Measurements from ENCODE around the gene DCTN2. TPM values are rescaled to one million over a fixed set of nuclear protein-coding genes. Genes with fewer than 3 reads are reported as not detected.
"Not testable (repeated sequence)": the region's sequence is repeated elsewhere in the genome, so short reads cannot be mapped to it uniquely, and the experiment has no call there.

Gene DCTN2
- total and polyA plus RNA-seq, 8 donors, result 104 to 162 (median 155) TPM

- DNase-seq, result no peak
- peaks cover 0 to 89% of the 10 kb centered on the region in 2 donors for H3K36me3 ChIP-seq
- no peak for ATAC-seq
- H3K27me3 ChIP-seq, result no peaks in the 10 kb centered on the region
- no peak overlapping the region for H3K27ac ChIP-seq
- H3K9me3 ChIP-seq, result no peaks in the 10 kb centered on the region
- H3K4me3 ChIP-seq, result no peak overlapping the region
- intact Hi-C loops (cut with DNase I), result no loop called here
- H3K4me1 ChIP-seq, result peaks cover 0 to 8% of the 10 kb centered on the region in 2 donors
- TF ChIP-seq CTCF (IDR thresholded peaks at IDR 0.05), result no peak
These were observed 48.4 kb downstream of the DCTN2 start for GRCh38 chr12:57498571-57498970.

GRCh38 chr12:57498132-57498502, 48.9 kb downstream of the DCTN2 start:
- no peaks in the 10 kb centered on the region for H3K9me3 ChIP-seq
- intact Hi-C loops (cut with DNase I), result no loop called here
- H3K36me3 ChIP-seq, result peaks cover 0 to 85% of the 10 kb centered on the region in 2 donors
- no peak for TF ChIP-seq CTCF (IDR thresholded peaks at IDR 0.05)
- H3K27ac ChIP-seq, result no peak overlapping the region
- H3K27me3 ChIP-seq, result no peaks in the 10 kb centered on the region
- ATAC-seq, result no peak
- H3K4me3 ChIP-seq, result no peak overlapping the region
- H3K4me1 ChIP-seq, result peaks cover 0 to 8% of the 10 kb centered on the region in 2 donors
- DNase-seq, result no peak

GRCh38 chr12:57497223-57498131, 49.5 kb downstream of the DCTN2 start:
- peaks cover 0 to 8% of the 10 kb centered on the region in 2 donors for H3K4me1 ChIP-seq
- ATAC-seq, result no peak
- H3K27ac ChIP-seq, result no peak overlapping the region
- no peaks in the 10 kb centered on the region for H3K27me3 ChIP-seq
- H3K36me3 ChIP-seq, result peaks cover 0 to 82% of the 10 kb centered on the region in 2 donors
- DNase-seq, result no peak
- no peaks in the 10 kb centered on the region for H3K9me3 ChIP-seq
- H3K4me3 ChIP-seq, result no peak overlapping the region
- intact Hi-C loops (cut with DNase I), result no loop called here
- no peak for TF ChIP-seq CTCF (IDR thresholded peaks at IDR 0.05)

- DNase-seq (no peak), ATAC-seq (no peak)
- intact Hi-C loops (cut with DNase I), result no loop called here
- TF ChIP-seq CTCF (IDR thresholded peaks at IDR 0.05), result no peak
- H3K4me3 ChIP-seq, result no peak overlapping the region
- H3K36me3 ChIP-seq, result peaks cover 0 to 81% of the 10 kb centered on the region in 2 donors
- peaks cover 0 to 8% of the 10 kb centered on the region in 2 donors for H3K4me1 ChIP-seq
- H3K9me3 ChIP-seq, result no peaks in the 10 kb centered on the region
- H3K27me3 ChIP-seq, result no peaks in the 10 kb centered on the region
- H3K27ac ChIP-seq, result no peak overlapping the region
These were observed 50.2 kb downstream of the DCTN2 start for GRCh38 chr12:57496822-57497221.

GRCh38 chr12:57495051-57495701, 51.8 kb downstream of the DCTN2 start:
- H3K4me3 ChIP-seq; ATAC-seq; H3K27ac ChIP-seq; H3K27me3 ChIP-seq; intact Hi-C loops (cut with DNase I); H3K4me1 ChIP-seq; H3K9me3 ChIP-seq; DNase-seq: not testable (repeated sequence)
- H3K36me3 ChIP-seq, result peaks cover 0 to 81% of the 10 kb centered on the region in 2 donors

Data from left lung (tissue), 10 donors.